ENCODE data around the gene DAD1. TPM values are rescaled to one million over a fixed set of nuclear protein-coding genes. Genes with fewer than 3 reads are reported as not detected.
A peak's percentile ranks its signal among the peaks of the same experiment; 100 is the strongest.

DAD1 gene
- total RNA-seq, 2 donors from 2014 or later: 176 to 193 TPM

DNA sequence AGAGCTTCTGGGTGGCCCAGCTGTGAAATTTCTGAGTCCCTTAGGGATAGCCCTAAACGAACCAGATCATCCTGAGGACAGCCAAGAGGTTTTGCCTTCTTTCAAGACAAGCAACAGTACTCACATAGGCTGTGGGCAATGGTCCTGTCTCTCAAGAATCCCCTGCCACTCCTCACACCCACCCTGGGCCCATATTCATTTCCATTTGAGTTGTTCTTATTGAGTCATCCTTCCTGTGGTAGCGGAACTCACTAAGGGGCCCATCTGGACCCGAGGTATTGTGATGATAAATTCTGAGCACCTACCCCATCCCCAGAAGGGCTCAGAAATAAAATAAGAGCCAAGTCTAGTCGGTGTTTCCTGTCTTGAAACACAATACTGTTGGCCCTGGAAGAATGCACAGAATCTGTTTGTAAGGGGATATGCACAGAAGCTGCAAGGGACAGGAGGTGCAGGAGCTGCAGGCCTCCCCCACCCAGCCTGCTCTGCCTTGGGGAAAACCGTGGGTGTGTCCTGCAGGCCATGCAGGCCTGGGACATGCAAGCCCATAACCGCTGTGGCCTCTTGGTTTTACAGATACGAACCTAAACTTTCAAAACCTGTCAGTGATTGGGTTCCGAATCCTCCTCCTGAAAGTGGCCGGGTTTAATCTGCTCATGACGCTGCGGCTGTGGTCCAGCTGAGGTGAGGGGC is 38.9 kb downstream of the DAD1 start:
- Histone ChIP-seq H3K9me3 (ENCODE audit: control insufficient read depth, low read length) (no peaks in the 10 kb centered on the region), H3K36me3 (ENCODE audit: control insufficient read depth, insufficient read depth, low read length) (no peaks in the 10 kb centered on the region), H3K9ac (ENCODE audit: extremely low read depth, low read length, poor library complexity, severe bottlenecking) (no peak overlapping the region), H3K27ac (ENCODE audit: low read depth, low read length) (no peak overlapping the region), H3K4me1 (ENCODE audit: control insufficient read depth, insufficient read depth, low read length) (peaks cover 20% of the 10 kb centered on the region), H3K4me3 (ENCODE audit: low read length) (no peak overlapping the region), H3K27me3 (ENCODE audit: control insufficient read depth, insufficient read depth, low read length, poor library complexity, severe bottlenecking) (no peaks in the 10 kb centered on the region)
- Mint-ChIP-seq H3K27me3 (ENCODE audit: insufficient read depth) (no peaks in the 10 kb centered on the region), H3K9me3 (no peaks in the 10 kb centered on the region), H3K27ac (no peak overlapping the region), H3K4me3 (no peak overlapping the region), H3K36me3 (ENCODE audit: low read depth) (no peaks in the 10 kb centered on the region), H3K4me1 (peaks cover 38% of the 10 kb centered on the region)
- no peak for DNase-seq
- 47 to 75% methylated on average over 6 to 11 of the region's 11 CpGs for WGBS, 2 experiments (ENCODE audit: insufficient coverage in 1 of 2, insufficient read length in 1 of 2)
- TF ChIP-seq, protein P1, sequence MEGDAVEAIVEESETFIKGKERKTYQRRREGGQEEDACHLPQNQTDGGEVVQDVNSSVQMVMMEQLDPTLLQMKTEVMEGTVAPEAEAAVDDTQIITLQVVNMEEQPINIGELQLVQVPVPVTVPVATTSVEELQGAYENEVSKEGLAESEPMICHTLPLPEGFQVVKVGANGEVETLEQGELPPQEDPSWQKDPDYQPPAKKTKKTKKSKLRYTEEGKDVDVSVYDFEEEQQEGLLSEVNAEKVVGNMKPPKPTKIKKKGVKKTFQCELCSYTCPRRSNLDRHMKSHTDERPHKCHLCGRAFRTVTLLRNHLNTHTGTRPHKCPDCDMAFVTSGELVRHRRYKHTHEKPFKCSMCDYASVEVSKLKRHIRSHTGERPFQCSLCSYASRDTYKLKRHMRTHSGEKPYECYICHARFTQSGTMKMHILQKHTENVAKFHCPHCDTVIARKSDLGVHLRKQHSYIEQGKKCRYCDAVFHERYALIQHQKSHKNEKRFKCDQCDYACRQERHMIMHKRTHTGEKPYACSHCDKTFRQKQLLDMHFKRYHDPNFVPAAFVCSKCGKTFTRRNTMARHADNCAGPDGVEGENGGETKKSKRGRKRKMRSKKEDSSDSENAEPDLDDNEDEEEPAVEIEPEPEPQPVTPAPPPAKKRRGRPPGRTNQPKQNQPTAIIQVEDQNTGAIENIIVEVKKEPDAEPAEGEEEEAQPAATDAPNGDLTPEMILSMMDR (conservative IDR thresholded peaks at IDR 0.05): no peak

DNA sequence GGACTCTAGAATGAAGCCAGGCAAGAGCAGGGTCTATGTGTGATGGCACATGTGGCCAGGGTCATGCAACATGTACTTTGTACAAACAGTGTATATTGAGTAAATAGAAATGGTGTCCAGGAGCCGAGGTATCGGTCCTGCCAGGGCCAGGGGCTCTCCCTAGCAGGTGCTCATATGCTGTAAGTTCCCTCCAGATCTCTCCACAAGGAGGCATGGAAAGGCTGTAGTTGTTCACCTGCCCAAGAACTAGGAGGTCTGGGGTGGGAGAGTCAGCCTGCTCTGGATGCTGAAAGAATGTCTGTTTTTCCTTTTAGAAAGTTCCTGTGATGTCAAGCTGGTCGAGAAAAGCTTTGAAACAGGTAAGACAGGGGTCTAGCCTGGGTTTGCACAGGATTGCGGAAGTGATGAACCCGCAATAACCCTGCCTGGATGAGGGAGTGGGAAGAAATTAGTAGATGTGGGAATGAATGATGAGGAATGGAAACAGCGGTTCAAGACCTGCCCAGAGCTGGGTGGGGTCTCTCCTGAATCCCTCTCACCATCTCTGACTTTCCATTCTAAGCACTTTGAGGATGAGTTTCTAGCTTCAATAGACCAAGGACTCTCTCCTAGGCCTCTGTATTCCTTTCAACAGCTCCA is 39.6 kb downstream of the DAD1 start:
- no peak overlapping the region for H3K4me3 Mint-ChIP-seq
- 79 to 80% methylated on average over 6 of the region's 6 CpGs for WGBS, 2 experiments (ENCODE audit: insufficient coverage in 1 of 2, insufficient read length in 1 of 2)

DNA sequence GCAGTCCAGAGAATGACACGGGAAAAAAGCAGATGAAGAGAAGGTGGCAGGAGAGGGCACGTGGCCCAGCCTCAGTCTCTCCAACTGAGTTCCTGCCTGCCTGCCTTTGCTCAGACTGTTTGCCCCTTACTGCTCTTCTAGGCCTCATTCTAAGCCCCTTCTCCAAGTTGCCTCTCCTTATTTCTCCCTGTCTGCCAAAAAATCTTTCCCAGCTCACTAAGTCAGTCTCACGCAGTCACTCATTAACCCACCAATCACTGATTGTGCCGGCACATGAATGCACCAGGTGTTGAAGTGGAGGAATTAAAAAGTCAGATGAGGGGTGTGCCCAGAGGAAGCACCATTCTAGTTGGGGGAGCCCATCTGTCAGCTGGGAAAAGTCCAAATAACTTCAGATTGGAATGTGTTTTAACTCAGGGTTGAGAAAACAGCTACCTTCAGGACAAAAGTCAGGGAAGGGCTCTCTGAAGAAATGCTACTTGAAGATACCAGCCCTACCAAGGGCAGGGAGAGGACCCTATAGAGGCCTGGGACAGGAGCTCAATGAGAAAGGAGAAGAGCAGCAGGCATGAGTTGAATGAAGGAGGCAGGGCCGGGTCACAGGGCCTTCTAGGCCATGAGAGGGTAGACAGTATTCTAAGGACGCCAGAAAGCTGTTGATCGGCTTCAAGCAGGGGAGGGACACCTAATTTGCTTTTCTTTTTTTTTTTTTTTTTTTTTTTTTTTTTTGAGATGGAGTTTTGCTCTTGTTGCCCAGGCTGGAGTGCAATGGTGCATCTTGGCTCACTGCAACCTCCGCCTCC is 40.9 kb downstream of the DAD1 start:
- Histone ChIP-seq H3K36me3 (ENCODE audit: control insufficient read depth, insufficient read depth, low read length) (no peaks in the 10 kb centered on the region), H3K4me1 (ENCODE audit: control insufficient read depth, insufficient read depth, low read length) (peaks cover 20% of the 10 kb centered on the region), H3K4me3 (ENCODE audit: low read length) (no peak overlapping the region), H3K9ac (ENCODE audit: extremely low read depth, low read length, poor library complexity, severe bottlenecking) (no peak overlapping the region), H3K27me3 (ENCODE audit: control insufficient read depth, insufficient read depth, low read length, poor library complexity, severe bottlenecking) (no peaks in the 10 kb centered on the region), H3K9me3 (ENCODE audit: control insufficient read depth, low read length) (no peaks in the 10 kb centered on the region), H3K27ac (ENCODE audit: low read depth, low read length) (no peak overlapping the region)
- H3K27me3 Mint-ChIP-seq (ENCODE audit: insufficient read depth): no peaks in the 10 kb centered on the region
- peak overlapping the region; percentile 19 for H3K27ac Mint-ChIP-seq
- H3K4me1 Mint-ChIP-seq: peaks cover 37% of the 10 kb centered on the region
- TF ChIP-seq, protein P1 (conservative IDR thresholded peaks at IDR 0.05): no peak
- DNase-seq: no peak
- 89 to 92% methylated on average over 2 to 5 of the region's 8 CpGs for WGBS, 2 experiments (ENCODE audit: insufficient coverage in 1 of 2, insufficient read length in 1 of 2)
- H3K4me3 Mint-ChIP-seq: no peak overlapping the region
- no peaks in the 10 kb centered on the region for H3K9me3 Mint-ChIP-seq
- no peaks in the 10 kb centered on the region for H3K36me3 Mint-ChIP-seq (ENCODE audit: low read depth)

More for the DNA sequence above, 39.6 kb downstream of the DAD1 start:
- Mint-ChIP-seq H3K9me3 (no peaks in the 10 kb centered on the region), H3K27me3 (ENCODE audit: insufficient read depth) (no peaks in the 10 kb centered on the region), H3K4me1 (peaks cover 38% of the 10 kb centered on the region), H3K36me3 (ENCODE audit: low read depth) (no peaks in the 10 kb centered on the region), H3K27ac (no peak overlapping the region)
- TF ChIP-seq, protein P1 (conservative IDR thresholded peaks at IDR 0.05): peak; percentile 40
- Histone ChIP-seq H3K27me3 (ENCODE audit: control insufficient read depth, insufficient read depth, low read length, poor library complexity, severe bottlenecking) (no peaks in the 10 kb centered on the region), H3K4me1 (ENCODE audit: control insufficient read depth, insufficient read depth, low read length) (peaks cover 20% of the 10 kb centered on the region), H3K9ac (ENCODE audit: extremely low read depth, low read length, poor library complexity, severe bottlenecking) (no peak overlapping the region), H3K9me3 (ENCODE audit: control insufficient read depth, low read length) (no peaks in the 10 kb centered on the region), H3K4me3 (ENCODE audit: low read length) (no peak overlapping the region), H3K27ac (ENCODE audit: low read depth, low read length) (no peak overlapping the region), H3K36me3 (ENCODE audit: control insufficient read depth, insufficient read depth, low read length) (no peaks in the 10 kb centered on the region)
- DNase-seq: no peak

Data from endodermal cell (in vitro differentiated cells).